Right ventricle myocardium inferior (tissue), 1 donor: ENCODE measurements around the gene LRIT3. TPM values are rescaled to one million over a fixed set of nuclear protein-coding genes. Genes with fewer than 3 reads are reported as not detected.

Experiments
- ATAC-seq: fragments of 200-7000 bp; cut with Tn5 transposase; one replicate; pipeline ENCODE4 v1.9.1; 2020; ENCODE audit warnings: mild to moderate bottlenecking, moderate library complexity
- DNase-seq: peaks from one replicate; pipeline ENCODE4 v3.0.0; 2021; ENCODE audit errors: missing footprints
- intact Hi-C: fragments of 100-400 bp; cut with DNase I; formaldehyde crosslinking; loops from one replicate; pipeline ENCODE4 v1.11.0; 2022
- long read RNA-seq: library from polyadenylated mRNA; unstranded; transcript quantifications from one replicate; pipeline ENCODE4 v2.0.0, GENCODE V29; 2021
- total RNA-seq: library from RNA; stranded (reverse); fragmentation: NEBNext Ultra II Directional; extraction: Animal tissue kit (Norgen Biotek cat#: 25700); gene quantifications from one replicate; pipeline ENCODE4 v1.2.1, GENCODE V29; 2021
- donor health status: DM: no; HTN: yes; CAD: no; lungs with severe emphysema.

Gene LRIT3
- not detected for total RNA-seq
- long read RNA-seq: 0 reads

DNA sequence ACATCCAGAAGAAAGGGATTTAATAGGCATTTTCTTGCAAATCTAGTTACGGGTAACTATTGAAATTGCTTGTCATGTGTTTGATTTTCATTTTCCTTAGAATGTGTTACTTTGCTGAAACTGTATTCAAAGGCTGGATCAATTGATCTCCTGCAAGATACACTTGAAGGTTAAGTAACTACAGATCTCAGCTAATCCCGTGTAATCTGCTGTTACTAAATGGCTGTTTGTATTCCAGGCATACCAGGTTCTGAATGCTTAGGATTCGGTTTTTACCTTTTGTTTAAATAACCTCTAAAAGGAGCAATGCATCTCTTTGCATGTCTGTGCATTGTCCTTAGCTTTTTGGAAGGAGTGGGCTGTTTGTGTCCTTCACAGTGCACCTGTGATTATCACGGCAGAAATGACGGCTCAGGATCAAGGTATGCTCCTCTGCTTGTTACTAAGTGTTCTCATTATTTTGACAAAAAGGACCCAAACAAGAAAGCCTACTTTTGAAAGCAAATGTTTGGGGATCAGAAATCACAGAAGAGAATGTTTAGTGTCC, at the start of gene LRIT3:
TSS of gene LRIT3 (plus strand) at position 212 of the 547 bp plus-strand sequence. CDS start at position 307, 95 bp downstream.
- intact Hi-C loops: no loop called here
- ATAC-seq (no peak), DNase-seq (no peak)

GRCh38 chr4:109798866-109799265, 49.0 kb upstream of the LRIT3 start:
- no peak for ATAC-seq
- intact Hi-C loops: no loop called here
- DNase-seq: no peak

DNA sequence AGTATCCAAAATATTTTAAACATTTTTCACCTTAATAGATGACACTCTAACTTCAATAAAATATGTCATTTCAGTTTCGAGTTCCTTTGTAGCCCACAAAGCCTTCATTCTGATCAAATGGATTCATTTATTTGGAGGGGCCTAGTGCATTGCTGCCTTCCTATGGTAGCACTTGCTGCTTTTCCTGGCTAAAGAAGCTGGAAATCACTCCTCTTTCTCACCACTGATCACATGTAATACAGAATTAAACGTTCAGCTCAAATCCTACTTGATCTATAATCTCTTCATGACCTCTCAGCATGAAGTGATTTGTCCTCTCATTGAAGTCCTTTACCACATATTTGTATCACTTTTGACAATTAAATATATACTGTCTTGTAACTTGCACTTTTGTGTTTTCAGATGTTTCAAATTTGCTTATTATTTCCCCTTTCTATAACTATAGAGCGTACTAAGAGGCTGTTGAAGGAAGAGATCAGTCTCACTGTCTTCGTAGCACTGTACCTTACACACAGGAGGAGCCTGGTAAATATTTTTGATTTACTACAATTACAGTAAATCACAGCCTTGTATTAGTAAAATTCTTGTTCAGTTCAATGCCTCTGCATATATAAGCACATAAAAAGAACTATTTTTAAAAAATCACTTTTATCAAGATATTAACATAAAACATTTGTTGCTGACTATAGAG, 46.7 kb upstream of the LRIT3 start:
- DNase-seq: no peak
- ATAC-seq: no peak
- intact Hi-C loops: loop anchor here (5.0 kb wide), 1 partner anchor 379 kb away; no protein-coding TSS in a partner anchor

GRCh38 chr4:109801895-109802319, 46.0 kb upstream of the LRIT3 start, which contains the start of gene CFI:
TSS of gene CFI (minus strand) at chr4:109801999. CDS start at chr4:109801971, 28 bp downstream.
- intact Hi-C loops: loop anchor here (5.0 kb wide), 1 partner anchor 380 kb away; no protein-coding TSS in a partner anchor
- no peak for DNase-seq
- no peak for ATAC-seq

GRCh38 chr4:109803924-109804571, 43.9 kb upstream of the LRIT3 start:
- DNase-seq (no peak), ATAC-seq (no peak)
- intact Hi-C loops: loop anchor here (5.0 kb wide), 1 partner anchor 382 kb away; no protein-coding TSS in a partner anchor

- ATAC-seq: no peak
- intact Hi-C loops: loop anchor here (10.0 kb wide), 1 partner anchor 165 kb away; no protein-coding TSS in a partner anchor
Measured at GRCh38 chr4:109809655-109810054, 38.3 kb upstream of the LRIT3 start.

DNA sequence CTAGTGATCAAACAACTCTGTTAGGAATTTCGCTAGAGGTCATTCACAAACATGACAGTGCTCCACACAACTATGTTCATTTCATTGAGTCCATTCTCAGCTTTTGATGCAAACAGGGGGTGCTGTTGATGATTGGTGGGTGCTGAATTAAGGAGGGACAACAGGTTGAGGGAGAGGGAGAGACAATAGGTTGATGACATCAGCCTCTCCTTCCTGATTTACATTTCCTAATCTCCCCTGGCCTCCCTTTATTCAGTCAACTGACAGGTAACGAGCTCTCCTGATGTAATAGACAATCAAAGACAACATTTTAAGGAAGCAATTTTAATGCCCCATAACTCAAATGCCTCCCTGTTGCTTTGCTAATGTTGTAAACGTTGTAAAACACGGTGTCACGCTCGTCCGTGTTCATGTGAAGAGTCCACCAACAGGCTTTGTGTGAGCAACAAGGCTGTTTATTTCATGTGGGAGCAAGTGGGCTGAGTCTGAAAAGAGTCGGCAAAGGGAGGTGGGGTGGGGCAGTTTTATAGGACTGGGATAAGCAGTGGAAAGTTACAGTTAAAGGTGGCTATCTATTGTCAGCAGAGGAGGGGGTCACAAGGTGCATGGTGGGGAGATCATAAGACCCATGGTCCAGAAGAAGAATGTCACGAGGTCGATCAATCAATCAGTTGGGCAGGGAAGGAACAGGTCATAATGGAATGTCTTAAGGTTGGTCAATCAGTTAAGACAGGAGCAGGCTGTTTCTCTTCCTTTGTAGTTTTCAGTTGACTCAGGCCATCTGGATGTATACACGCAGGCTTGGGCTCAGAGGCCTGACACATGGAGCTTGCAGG, 37.1 kb upstream of the LRIT3 start:
- ATAC-seq: no peak
- intact Hi-C loops: loop anchor here (10.0 kb wide), 1 partner anchor 164 kb away; no protein-coding TSS in a partner anchor
- no peak for DNase-seq

More at GRCh38 chr4:109809655-109810054, 38.3 kb upstream of the LRIT3 start:
- DNase-seq: no peak

DNA sequence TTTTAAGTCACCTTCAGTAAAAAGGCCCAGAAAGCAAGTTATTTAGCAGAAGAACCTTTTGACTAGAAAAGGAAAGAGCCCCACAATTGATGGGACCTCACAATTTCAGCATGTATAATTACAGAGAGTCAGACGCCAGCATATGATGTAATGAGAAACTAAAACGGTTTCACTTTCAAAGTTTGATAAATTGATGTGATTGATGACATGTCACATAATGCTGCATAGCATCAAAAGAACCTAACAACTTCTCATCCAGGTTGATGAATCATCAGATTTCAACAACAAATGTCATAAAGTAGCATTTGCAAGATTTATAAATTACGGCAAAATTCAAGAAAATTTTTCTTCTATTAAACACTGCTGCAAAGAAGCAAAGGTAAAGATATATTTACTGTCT, 36.2 kb upstream of the LRIT3 start:
- intact Hi-C loops: loop anchor here (10.0 kb wide), 1 partner anchor 163 kb away; no protein-coding TSS in a partner anchor
- no peak for DNase-seq
- no peak for ATAC-seq

DNA sequence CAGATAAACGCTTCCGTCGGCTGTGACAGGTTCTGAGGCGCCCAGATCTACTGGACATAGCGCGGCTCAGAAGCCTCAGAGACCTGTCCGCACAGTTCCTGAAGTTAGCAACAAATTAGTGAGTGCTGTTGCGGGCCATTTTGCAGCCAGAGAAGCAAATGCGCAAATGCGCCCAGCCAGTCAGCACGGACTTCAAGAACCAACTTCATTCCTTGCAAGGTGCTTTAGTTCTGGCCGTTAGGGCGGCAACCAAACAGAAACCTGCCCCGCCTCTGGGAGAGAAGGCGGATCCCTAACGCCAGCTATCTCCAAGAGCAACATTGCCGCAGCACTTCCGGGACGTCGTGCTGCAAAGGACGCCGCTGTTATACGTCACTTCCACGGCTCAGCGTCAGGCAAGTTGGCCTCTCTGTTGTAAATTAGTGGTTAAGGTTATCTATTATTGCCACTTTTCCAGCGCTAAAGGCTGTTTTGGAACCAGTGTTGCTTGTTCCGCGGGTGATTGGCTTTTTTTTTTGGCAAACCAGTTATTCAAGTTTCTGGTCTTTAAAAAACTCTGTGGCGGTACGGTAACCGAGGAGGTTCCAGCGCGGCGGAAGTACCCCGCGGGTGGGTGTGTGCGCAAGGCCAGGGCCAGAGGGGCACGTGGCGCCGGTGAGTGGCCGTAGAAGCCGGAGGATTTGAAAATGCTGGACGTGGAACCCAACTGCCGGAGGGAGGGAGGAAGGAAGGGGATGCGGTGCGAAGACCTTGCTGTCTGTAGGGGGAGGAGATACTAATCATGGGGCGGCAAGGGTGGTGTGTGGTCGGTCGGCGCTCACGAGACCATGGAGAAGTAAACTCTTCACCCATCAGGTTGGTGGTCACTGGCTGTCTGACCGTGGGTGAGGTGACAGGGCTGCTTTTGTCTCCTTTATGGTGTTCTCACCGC, 32.5 kb upstream of the LRIT3 start, which contains the start of gene GAR1:
TSS of gene GAR1 (plus strand) at position 612 of the 931 bp plus-strand sequence. CDS start 403 bp downstream, outside the sequence.
- peak; percentile 95 for DNase-seq
- peak; percentile 100 for ATAC-seq
- intact Hi-C loops: loop anchor here (1.0 to 10.0 kb wide), 4 partner anchors 85 to 383 kb away; partner anchors contain the start of genes CASP6, PLA2G12A and SEC24B

DNA sequence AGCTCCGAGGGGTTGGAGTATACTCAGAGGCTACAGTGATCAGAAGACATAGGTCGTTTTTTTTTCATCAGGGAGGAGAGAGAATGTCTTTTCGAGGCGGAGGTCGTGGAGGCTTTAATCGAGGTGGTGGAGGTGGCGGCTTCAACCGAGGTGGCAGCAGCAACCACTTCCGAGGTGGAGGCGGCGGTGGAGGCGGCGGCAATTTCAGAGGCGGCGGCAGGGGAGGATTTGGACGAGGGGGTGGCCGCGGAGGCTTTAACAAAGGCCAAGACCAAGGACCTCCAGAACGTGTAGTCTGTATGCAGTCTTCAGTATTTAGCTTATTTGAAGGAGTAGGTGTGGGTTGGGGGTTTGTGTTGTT, 31.8 kb upstream of the LRIT3 start:
- intact Hi-C loops: loop anchor here (5.0 to 10.0 kb wide), 2 partner anchors 159 to 384 kb away; partner anchors contain the start of gene SEC24B
- ATAC-seq: no peak
- DNase-seq: peak; percentile 67

- no peak for DNase-seq
- no peak for ATAC-seq
- intact Hi-C loops: loop anchor here (5.0 to 10.0 kb wide), 2 partner anchors 158 to 385 kb away; partner anchors contain the start of gene SEC24B
Measured at GRCh38 chr4:109816894-109817293, 31.0 kb upstream of the LRIT3 start.

GRCh38 chr4:109818268-109818667, 29.6 kb upstream of the LRIT3 start:
- DNase-seq: no peak
- intact Hi-C loops: loop anchor here (5.0 to 10.0 kb wide), 2 partner anchors 157 to 386 kb away; partner anchors contain the start of gene SEC24B

GRCh38 chr4:109820563-109820962, 27.3 kb upstream of the LRIT3 start:
- ATAC-seq (no peak), DNase-seq (no peak)
- intact Hi-C loops: no loop called here

More at GRCh38 chr4:109818268-109818667, 29.6 kb upstream of the LRIT3 start:
- no peak for ATAC-seq

- no peak for DNase-seq
- intact Hi-C loops: no loop called here
- no peak for ATAC-seq
Measured at GRCh38 chr4:109821185-109821584, 26.7 kb upstream of the LRIT3 start.

- ATAC-seq (no peak), DNase-seq (no peak)
- intact Hi-C loops: loop anchor here (2.0 kb wide), 1 partner anchor 404 kb away; no protein-coding TSS in a partner anchor
Measured at GRCh38 chr4:109826719-109827118, 21.2 kb upstream of the LRIT3 start.

- ATAC-seq (no peak), DNase-seq (no peak)
- intact Hi-C loops: loop anchor here (2.0 kb wide), 1 partner anchor 405 kb away; no protein-coding TSS in a partner anchor
Measured at GRCh38 chr4:109827672-109828071, 20.2 kb upstream of the LRIT3 start, which contains the start of gene RRH. TSS of gene RRH (plus strand) at chr4:109827972. CDS start at chr4:109828028, 56 bp downstream.

DNA sequence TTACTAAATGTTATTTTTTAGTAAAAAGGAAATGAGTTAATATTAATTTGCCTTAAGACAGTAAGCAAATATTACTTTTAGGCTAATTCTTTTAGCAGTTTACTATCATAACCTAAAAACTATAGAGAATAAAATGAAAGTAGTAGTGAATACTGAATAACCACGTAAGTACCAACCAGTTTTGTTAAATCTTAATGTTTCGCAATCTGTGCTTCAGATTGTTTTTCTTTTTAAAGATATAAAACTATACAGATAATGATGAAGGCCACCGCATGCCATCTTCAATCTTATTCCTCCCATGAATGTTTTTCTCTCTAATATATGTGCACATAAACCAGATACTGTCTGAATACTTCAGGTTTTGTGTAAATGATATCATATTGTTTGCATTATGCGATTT, 14.2 kb upstream of the LRIT3 start:
- ATAC-seq (no peak), DNase-seq (no peak)
- intact Hi-C loops: no loop called here
